A673 (cell line): Measurements from ENCODE around the gene MACROD1.

Source experiments
- CTCF ChIP-seq: fragments of 300-800, 200-600 bp; sonication (generic); conservative IDR thresholded peaks from 2 replicates; pipeline ENCODE4 v1.5.1; 2017; ENCODE audit warnings: low read depth, mild to moderate bottlenecking, antibody characterized with exemption, low read length, moderate library complexity, mixed read lengths
- EZH2 ChIP-seq: fragments of 200-600 bp; sonication (generic); IDR thresholded peaks from 2 replicates; pipeline ENCODE4 v1.6.1; 2017; ENCODE audit warnings: borderline replicate concordance, low read depth, mild to moderate bottlenecking, mixed read lengths, antibody characterized with exemption, low read length; ENCODE audit not compliant: poor library complexity, severe bottlenecking

- TF ChIP-seq CTCF = no peak
- TF ChIP-seq EZH2 = no peak
Observed at GRCh38 chr11:64117763-64118459, 48.0 kb downstream of the MACROD1 start.
